Neural cell (in vitro differentiated cells): ENCODE results near the gene ZSWIM5. TPM values are rescaled to one million over a fixed set of nuclear protein-coding genes. Genes with fewer than 3 reads are reported as not detected.
"Not testable (repeated sequence)": the region's sequence is repeated elsewhere in the genome, so short reads cannot be mapped to it uniquely, and the experiment has no call there.

Source experiments
- H2AFZ ChIP-seq: fragments of 200-600, 300-800 bp; sonication (generic), shearing (Covaris generic); 2 replicates; pipeline ENCODE4 v1.6.0; 2014; ENCODE audit warnings: low read depth, mild to moderate bottlenecking, antibody characterized with exemption, low read length, moderate library complexity
- H3F3A ChIP-seq: fragments of 200-600 bp; shearing (Covaris generic); 2 replicates; pipeline ENCODE4 v1.6.1; 2016; ENCODE audit warnings: mild to moderate bottlenecking, moderate library complexity, mixed read lengths, antibody characterized with exemption, low read length; ENCODE audit not compliant: insufficient read depth, poor library complexity, severe bottlenecking
- H3K27ac ChIP-seq: fragments of 200-600, 300-800 bp; sonication (generic), shearing (Covaris generic); 2 replicates; pipeline ENCODE4 v1.5.1; 2014; ENCODE audit warnings: mild to moderate bottlenecking, low read length, moderate library complexity
- H3K27me3 ChIP-seq: fragments of 300-800, 200-600 bp; sonication (generic), shearing (Covaris generic); 2 replicates; pipeline ENCODE4 v1.6.0; 2014; ENCODE audit warnings: mild to moderate bottlenecking, low read depth, low read length, moderate library complexity; ENCODE audit not compliant: insufficient read depth
- H3K36me3 ChIP-seq: fragments of 300-800, 200-600 bp; sonication (generic), shearing (Covaris generic); 2 replicates; pipeline ENCODE4 v1.5.1; 2014; ENCODE audit warnings: mild to moderate bottlenecking, antibody characterized with exemption, low read length, moderate library complexity; ENCODE audit not compliant: insufficient read depth
- H3K4me2 ChIP-seq: fragments of 300-800, 200-600 bp; sonication (generic), shearing (Covaris generic); 2 replicates; pipeline ENCODE4 v1.6.0; 2014; ENCODE audit warnings: mild to moderate bottlenecking, low read length
- H3K4me3 ChIP-seq: fragments of 300-800, 200-600 bp; sonication (generic), shearing (Covaris generic); 2 replicates; pipeline ENCODE4 v1.5.1; 2014; ENCODE audit warnings: mild to moderate bottlenecking, low read length, moderate library complexity
- H3K79me2 ChIP-seq: fragments of 200-600 bp; shearing (Covaris generic); replicated peaks from 2 replicates; pipeline ENCODE4 v1.6.0; 2014; ENCODE audit warnings: mild to moderate bottlenecking, low read length, moderate library complexity; ENCODE audit not compliant: insufficient read depth
- H3K9ac ChIP-seq: fragments of 300-800, 200-600 bp; sonication (generic), shearing (Covaris generic); 2 replicates; pipeline ENCODE4 v1.6.1; 2016; ENCODE audit warnings: mild to moderate bottlenecking, low read length, mixed read lengths
- H3K9me2 ChIP-seq: fragments of 200-600 bp; shearing (Covaris generic); 2 replicates; pipeline ENCODE4 v1.6.1; 2016; ENCODE audit warnings: mild to moderate bottlenecking, low read length, mixed read lengths; ENCODE audit not compliant: insufficient read depth
- H3K9me3 ChIP-seq: fragments of 200-600, 300-800 bp; sonication (generic), shearing (Covaris generic); 2 replicates; pipeline ENCODE4 v1.6.1; 2016; ENCODE audit warnings: mild to moderate bottlenecking, mixed run types, low read length, moderate library complexity, mixed read lengths
- H4K20me1 ChIP-seq: fragments of 200-600 bp; shearing (Covaris generic); 2 replicates; pipeline ENCODE4 v1.6.1; 2016; ENCODE audit warnings: mild to moderate bottlenecking, mixed run types; ENCODE audit not compliant: insufficient read depth
- CTCF ChIP-seq: fragments of 450-650 bp; IDR thresholded peaks from 2 replicates; pipeline ENCODE4 v1.5.1; 2014; ENCODE audit warnings: antibody characterized with exemption, mild to moderate bottlenecking, moderate library complexity; ENCODE audit not compliant: poor library complexity, severe bottlenecking
- EP300 ChIP-seq: fragments of 450-650 bp; conservative IDR thresholded peaks from 2 replicates; pipeline ENCODE4 v1.6.1; 2014; ENCODE audit warnings: antibody characterized with exemption, mild to moderate bottlenecking, moderate library complexity; ENCODE audit not compliant: poor library complexity, severe bottlenecking
- EZH2 ChIP-seq: fragments of 200-600, 300-800 bp; shearing (Covaris generic), sonication (generic); IDR thresholded peaks from 2 replicates; pipeline ENCODE4 v1.6.1; 2014; ENCODE audit warnings: antibody characterized with exemption, low read length, borderline replicate concordance, mild to moderate bottlenecking; ENCODE audit not compliant: insufficient read depth, poor library complexity, severe bottlenecking
- MXI1 ChIP-seq: fragments of 450-650 bp; conservative IDR thresholded peaks from 2 replicates; pipeline ENCODE4 v1.6.1; 2014; ENCODE audit warnings: antibody characterized with exemption, mild to moderate bottlenecking; ENCODE audit not compliant: poor library complexity, severe bottlenecking
- POLR2AphosphoS5 ChIP-seq: IDR thresholded peaks from 2 replicates; pipeline ENCODE4 v1.6.1; 2012
- RAD21 ChIP-seq: fragments of 450-650 bp; conservative IDR thresholded peaks from 2 replicates; pipeline ENCODE4 v1.6.1; 2014; ENCODE audit warnings: antibody characterized with exemption, mild to moderate bottlenecking, moderate library complexity
- REST ChIP-seq: IDR thresholded peaks from 2 replicates; pipeline ENCODE4 v1.6.1; 2012; ENCODE audit warnings: borderline replicate concordance
- SMC3 ChIP-seq: fragments of 450-650 bp; conservative IDR thresholded peaks from 2 replicates; pipeline ENCODE4 v1.6.1; 2014; ENCODE audit warnings: antibody characterized with exemption, mild to moderate bottlenecking, moderate library complexity; ENCODE audit not compliant: poor library complexity
- TAF1 ChIP-seq: IDR thresholded peaks from 2 replicates; pipeline ENCODE4 v1.6.1; 2012; ENCODE audit warnings: low read depth
- polyA plus RNA-seq: library from polyadenylated mRNA; depleted of rRNA; stranded (reverse); fragments of >200 nt; gene quantifications from 2 replicates; pipeline ENCODE4 v1.2.3, GENCODE V29; 2014

Gene ZSWIM5
- polyA plus RNA-seq, 1 donor from 2014 or later = 27.2 TPM

- H3K27ac ChIP-seq = no peak overlapping the region
- no peaks in the 10 kb centered on the region for H3F3A ChIP-seq
- TF ChIP-seq SMC3 = no peak
- no peak for TF ChIP-seq EZH2
- no peak for TF ChIP-seq MXI1
- TF ChIP-seq EP300 = no peak
- no peak for TF ChIP-seq REST
- TF ChIP-seq TAF1 = no peak
- no peak for TF ChIP-seq RAD21
- no peak for TF ChIP-seq POLR2AphosphoS5
- TF ChIP-seq CTCF = no peak
- no peaks in the 10 kb centered on the region for H3K27me3 ChIP-seq
- no peaks in the 10 kb centered on the region for H3K79me2 ChIP-seq
- no peak overlapping the region for H3K9ac ChIP-seq
- H3K4me2 ChIP-seq = no peak overlapping the region
- no peak overlapping the region for H3K4me3 ChIP-seq
- no peaks in the 10 kb centered on the region for H3K9me2 ChIP-seq
- no peaks in the 10 kb centered on the region for H4K20me1 ChIP-seq
- no peaks in the 10 kb centered on the region for H3K9me3 ChIP-seq
- H3K36me3 ChIP-seq = no peaks in the 10 kb centered on the region
- no peak overlapping the region for H2AFZ ChIP-seq
These were observed 102.9 kb downstream of the ZSWIM5 start for GRCh38 chr1:45103534-45103933.

GRCh38 chr1:45101947-45102346 lies 104.5 kb downstream of the ZSWIM5 start:
- Histone ChIP-seq H3K9me2 (no peaks in the 10 kb centered on the region), H4K20me1 (no peaks in the 10 kb centered on the region), H2AFZ (no peak overlapping the region), H3K27ac (no peak overlapping the region), H3K27me3 (no peaks in the 10 kb centered on the region), H3K4me3 (no peak overlapping the region), H3K9me3 (no peaks in the 10 kb centered on the region), H3F3A (no peaks in the 10 kb centered on the region), H3K9ac (no peak overlapping the region), H3K36me3 (no peaks in the 10 kb centered on the region), H3K4me2 (no peak overlapping the region), H3K79me2 (no peaks in the 10 kb centered on the region)
- TF ChIP-seq TAF1 = no peak
- no peak for TF ChIP-seq CTCF
- no peak for TF ChIP-seq REST

GRCh38 chr1:45101528-45101927 lies 104.9 kb downstream of the ZSWIM5 start:
- H3K79me2 ChIP-seq, H3K9me2 ChIP-seq, H3K4me3 ChIP-seq, H3F3A ChIP-seq, H4K20me1 ChIP-seq, H2AFZ ChIP-seq, H3K27ac ChIP-seq, H3K27me3 ChIP-seq, H3K4me2 ChIP-seq, H3K36me3 ChIP-seq, H3K9ac ChIP-seq, H3K9me3 ChIP-seq: not testable (repeated sequence)
